ENCODE measurements around the gene KCTD1. TPM values are rescaled to one million over a fixed set of nuclear protein-coding genes. Genes with fewer than 3 reads are reported as not detected.

The KCTD1 gene
- total RNA-seq, 1 donor from 2014 or later = 3.7 TPM

GRCh38 chr18:26476697-26477096 is 71.7 kb downstream of the KCTD1 start:
- Histone ChIP-seq H3K9me3 (ENCODE audit: control insufficient read depth in 3 of 3, low read length in 3 of 3) (no peaks in the 10 kb centered on the region), H3K4me1 (ENCODE audit: control insufficient read depth in 3 of 3, insufficient read depth in 3 of 3, low read length in 3 of 3) (no peaks in the 10 kb centered on the region), H3K4me3 (ENCODE audit: low read length in 3 of 3) (no peak overlapping the region), H3K27ac (ENCODE audit: low read depth, low read length) (no peak overlapping the region), H3K9ac (ENCODE audit: low read depth in 1 of 3, low read length in 3 of 3) (no peak overlapping the region), H3K36me3 (ENCODE audit: control insufficient read depth in 3 of 3, insufficient read depth in 3 of 3, low read length in 3 of 3) (peaks cover 0 to 4% (median 0%) of the 10 kb centered on the region in 3 donors), H3K27me3 (ENCODE audit: control insufficient read depth in 3 of 3, insufficient read depth in 3 of 3, low read length in 3 of 3) (no peaks in the 10 kb centered on the region)

- H3K9me3 ChIP-seq (ENCODE audit: control insufficient read depth in 3 of 3, low read length in 3 of 3) = no peaks in the 10 kb centered on the region
- H3K27me3 ChIP-seq (ENCODE audit: control insufficient read depth in 3 of 3, insufficient read depth in 3 of 3, low read length in 3 of 3) = no peaks in the 10 kb centered on the region
- peaks cover 3 to 13% (median 11%) of the 10 kb centered on the region in 3 donors for H3K4me1 ChIP-seq (ENCODE audit: control insufficient read depth in 3 of 3, insufficient read depth in 3 of 3, low read length in 3 of 3)
- H3K4me3 ChIP-seq (ENCODE audit: low read length in 3 of 3) = no peak overlapping the region
- no peak overlapping the region for H3K9ac ChIP-seq (ENCODE audit: low read depth in 1 of 3, low read length in 3 of 3)
- peaks cover 0 to 4% (median 0%) of the 10 kb centered on the region in 3 donors for H3K36me3 ChIP-seq (ENCODE audit: control insufficient read depth in 3 of 3, insufficient read depth in 3 of 3, low read length in 3 of 3)
- H3K27ac ChIP-seq (ENCODE audit: low read depth, low read length) = no peak overlapping the region
Measured at GRCh38 chr18:26474542-26474941, 73.8 kb downstream of the KCTD1 start.

- H3K36me3 ChIP-seq (ENCODE audit: control insufficient read depth in 3 of 3, insufficient read depth in 3 of 3, low read length in 3 of 3) = peaks cover 0 to 4% (median 0%) of the 10 kb centered on the region in 3 donors
- H3K9ac ChIP-seq (ENCODE audit: low read depth in 1 of 3, low read length in 3 of 3) = no peak overlapping the region
- H3K27me3 ChIP-seq (ENCODE audit: control insufficient read depth in 3 of 3, insufficient read depth in 3 of 3, low read length in 3 of 3) = no peaks in the 10 kb centered on the region
- H3K4me3 ChIP-seq (ENCODE audit: low read length in 3 of 3) = no peak overlapping the region
- peaks cover 3 to 13% (median 11%) of the 10 kb centered on the region in 3 donors for H3K4me1 ChIP-seq (ENCODE audit: control insufficient read depth in 3 of 3, insufficient read depth in 3 of 3, low read length in 3 of 3)
- H3K9me3 ChIP-seq (ENCODE audit: control insufficient read depth in 3 of 3, low read length in 3 of 3) = no peaks in the 10 kb centered on the region
- no peak overlapping the region for H3K27ac ChIP-seq (ENCODE audit: low read depth, low read length)
Measured at GRCh38 chr18:26473672-26474071, 74.7 kb downstream of the KCTD1 start.

- Histone ChIP-seq H3K36me3 (ENCODE audit: control insufficient read depth in 3 of 3, insufficient read depth in 3 of 3, low read length in 3 of 3) (peaks cover 0 to 4% (median 0%) of the 10 kb centered on the region in 3 donors), H3K9me3 (ENCODE audit: control insufficient read depth in 3 of 3, low read length in 3 of 3) (no peaks in the 10 kb centered on the region), H3K4me3 (ENCODE audit: low read length in 3 of 3) (no peak overlapping the region), H3K27ac (ENCODE audit: low read depth, low read length) (no peak overlapping the region), H3K27me3 (ENCODE audit: control insufficient read depth in 3 of 3, insufficient read depth in 3 of 3, low read length in 3 of 3) (no peaks in the 10 kb centered on the region), H3K9ac (ENCODE audit: low read depth in 1 of 3, low read length in 3 of 3) (no peak overlapping the region), H3K4me1 (ENCODE audit: control insufficient read depth in 3 of 3, insufficient read depth in 3 of 3, low read length in 3 of 3) (peaks cover 3 to 13% (median 11%) of the 10 kb centered on the region in 3 donors)
Measured at GRCh38 chr18:26471826-26472225, 76.5 kb downstream of the KCTD1 start.

GRCh38 chr18:26471027-26471426 is 77.3 kb downstream of the KCTD1 start:
- Histone ChIP-seq H3K36me3 (ENCODE audit: control insufficient read depth in 3 of 3, insufficient read depth in 3 of 3, low read length in 3 of 3) (peaks cover 0 to 4% (median 0%) of the 10 kb centered on the region in 3 donors), H3K27ac (ENCODE audit: low read depth, low read length) (no peak overlapping the region), H3K9me3 (ENCODE audit: control insufficient read depth in 3 of 3, low read length in 3 of 3) (no peaks in the 10 kb centered on the region), H3K27me3 (ENCODE audit: control insufficient read depth in 3 of 3, insufficient read depth in 3 of 3, low read length in 3 of 3) (no peaks in the 10 kb centered on the region), H3K4me3 (ENCODE audit: low read length in 3 of 3) (no peak overlapping the region), H3K9ac (ENCODE audit: low read depth in 1 of 3, low read length in 3 of 3) (no peak overlapping the region), H3K4me1 (ENCODE audit: control insufficient read depth in 3 of 3, insufficient read depth in 3 of 3, low read length in 3 of 3) (peaks cover 3 to 13% (median 11%) of the 10 kb centered on the region in 3 donors)

- no peaks in the 10 kb centered on the region for H3K27me3 ChIP-seq (ENCODE audit: control insufficient read depth in 3 of 3, insufficient read depth in 3 of 3, low read length in 3 of 3)
- H3K4me3 ChIP-seq (ENCODE audit: low read length in 3 of 3) = peak overlapping the region in 1 of 3 donors; percentile 24
- peak overlapping the region; percentile 32 for H3K27ac ChIP-seq (ENCODE audit: low read depth, low read length)
- H3K9ac ChIP-seq (ENCODE audit: low read depth in 1 of 3, low read length in 3 of 3) = peak overlapping the region in 2 of 3 donors; percentile 15 to 28
- peaks cover 3 to 13% (median 11%) of the 10 kb centered on the region in 3 donors for H3K4me1 ChIP-seq (ENCODE audit: control insufficient read depth in 3 of 3, insufficient read depth in 3 of 3, low read length in 3 of 3)
- H3K36me3 ChIP-seq (ENCODE audit: control insufficient read depth in 3 of 3, insufficient read depth in 3 of 3, low read length in 3 of 3) = peaks cover 0 to 4% (median 0%) of the 10 kb centered on the region in 3 donors
- H3K9me3 ChIP-seq (ENCODE audit: control insufficient read depth in 3 of 3, low read length in 3 of 3) = no peaks in the 10 kb centered on the region
Measured at GRCh38 chr18:26470011-26470637, 78.2 kb downstream of the KCTD1 start.

GRCh38 chr18:26468931-26469340 is 79.4 kb downstream of the KCTD1 start:
- Histone ChIP-seq H3K4me3 (ENCODE audit: low read length in 3 of 3) (no peak overlapping the region), H3K27me3 (ENCODE audit: control insufficient read depth in 3 of 3, insufficient read depth in 3 of 3, low read length in 3 of 3) (no peaks in the 10 kb centered on the region), H3K9me3 (ENCODE audit: control insufficient read depth in 3 of 3, low read length in 3 of 3) (no peaks in the 10 kb centered on the region), H3K36me3 (ENCODE audit: control insufficient read depth in 3 of 3, insufficient read depth in 3 of 3, low read length in 3 of 3) (no peaks in the 10 kb centered on the region), H3K9ac (ENCODE audit: low read depth in 1 of 3, low read length in 3 of 3) (no peak overlapping the region), H3K4me1 (ENCODE audit: control insufficient read depth in 3 of 3, insufficient read depth in 3 of 3, low read length in 3 of 3) (peaks cover 3 to 13% (median 11%) of the 10 kb centered on the region in 3 donors), H3K27ac (ENCODE audit: low read depth, low read length) (no peak overlapping the region)

- Histone ChIP-seq H3K4me1 (ENCODE audit: control insufficient read depth in 3 of 3, insufficient read depth in 3 of 3, low read length in 3 of 3) (peaks cover 3 to 13% (median 11%) of the 10 kb centered on the region in 3 donors), H3K36me3 (ENCODE audit: control insufficient read depth in 3 of 3, insufficient read depth in 3 of 3, low read length in 3 of 3) (no peaks in the 10 kb centered on the region), H3K27ac (ENCODE audit: low read depth, low read length) (no peak overlapping the region), H3K4me3 (ENCODE audit: low read length in 3 of 3) (no peak overlapping the region), H3K27me3 (ENCODE audit: control insufficient read depth in 3 of 3, insufficient read depth in 3 of 3, low read length in 3 of 3) (no peaks in the 10 kb centered on the region), H3K9ac (ENCODE audit: low read depth in 1 of 3, low read length in 3 of 3) (no peak overlapping the region), H3K9me3 (ENCODE audit: control insufficient read depth in 3 of 3, low read length in 3 of 3) (no peaks in the 10 kb centered on the region)
Measured at GRCh38 chr18:26466026-26466425, 82.3 kb downstream of the KCTD1 start.

GRCh38 chr18:26465431-26465830 is 82.9 kb downstream of the KCTD1 start:
- H3K4me1 ChIP-seq (ENCODE audit: control insufficient read depth in 3 of 3, insufficient read depth in 3 of 3, low read length in 3 of 3) = peaks cover under 1 to 9% (median 7%) of the 10 kb centered on the region in 3 donors
- no peaks in the 10 kb centered on the region for H3K9me3 ChIP-seq (ENCODE audit: control insufficient read depth in 3 of 3, low read length in 3 of 3)
- no peak overlapping the region for H3K27ac ChIP-seq (ENCODE audit: low read depth, low read length)
- H3K36me3 ChIP-seq (ENCODE audit: control insufficient read depth in 3 of 3, insufficient read depth in 3 of 3, low read length in 3 of 3) = peaks cover 0 to 3% (median 0%) of the 10 kb centered on the region in 3 donors
- H3K9ac ChIP-seq (ENCODE audit: low read depth in 1 of 3, low read length in 3 of 3) = no peak overlapping the region
- no peaks in the 10 kb centered on the region for H3K27me3 ChIP-seq (ENCODE audit: control insufficient read depth in 3 of 3, insufficient read depth in 3 of 3, low read length in 3 of 3)
- H3K4me3 ChIP-seq (ENCODE audit: low read length in 3 of 3) = no peak overlapping the region

- H3K9ac ChIP-seq (ENCODE audit: low read depth in 1 of 3, low read length in 3 of 3) = no peak overlapping the region
- H3K36me3 ChIP-seq (ENCODE audit: control insufficient read depth in 3 of 3, insufficient read depth in 3 of 3, low read length in 3 of 3) = peaks cover 0 to 5% (median 3%) of the 10 kb centered on the region in 3 donors
- H3K9me3 ChIP-seq (ENCODE audit: control insufficient read depth in 3 of 3, low read length in 3 of 3) = no peaks in the 10 kb centered on the region
- no peaks in the 10 kb centered on the region for H3K27me3 ChIP-seq (ENCODE audit: control insufficient read depth in 3 of 3, insufficient read depth in 3 of 3, low read length in 3 of 3)
- no peaks in the 10 kb centered on the region for H3K4me1 ChIP-seq (ENCODE audit: control insufficient read depth in 3 of 3, insufficient read depth in 3 of 3, low read length in 3 of 3)
- H3K27ac ChIP-seq (ENCODE audit: low read depth, low read length) = no peak overlapping the region
- H3K4me3 ChIP-seq (ENCODE audit: low read length in 3 of 3) = no peak overlapping the region
Measured at GRCh38 chr18:26464128-26465011, 84.0 kb downstream of the KCTD1 start.

All from skeletal muscle tissue (tissue), 4 donors.